Measurements from ENCODE around the gene TRAF3IP3.

TRAF3IP3 gene

GRCh38 chr1:209755926-209756614 is at the start of gene TRAF3IP3:
Gene TRAF3IP3, plus strand, starts transcription at chr1:209756053. Its CDS starts 3,987 bp downstream, at chr1:209760040.
- no peak for DNase-seq

- DNase-seq = no peak
Measured at GRCh38 chr1:209706622-209707021, 49.2 kb upstream of the TRAF3IP3 start.

GRCh38 chr1:209707308-209707707 is 48.5 kb upstream of the TRAF3IP3 start:
- DNase-seq = no peak

- no peak for DNase-seq
Measured at GRCh38 chr1:209708297-209708696, 47.6 kb upstream of the TRAF3IP3 start.

GRCh38 chr1:209710093-209710492 is 45.8 kb upstream of the TRAF3IP3 start:
- no peak for DNase-seq

- DNase-seq = no peak
Measured at GRCh38 chr1:209710847-209711246, 45.0 kb upstream of the TRAF3IP3 start.

GRCh38 chr1:209714338-209714737 is 41.5 kb upstream of the TRAF3IP3 start:
- no peak for DNase-seq

- no peak for DNase-seq
Measured at GRCh38 chr1:209715314-209715713, 40.5 kb upstream of the TRAF3IP3 start.

- DNase-seq = no peak
Measured at GRCh38 chr1:209717818-209718217, 38.0 kb upstream of the TRAF3IP3 start.

GRCh38 chr1:209720326-209720725 is 35.5 kb upstream of the TRAF3IP3 start:
- no peak for DNase-seq

- DNase-seq = no peak
Measured at GRCh38 chr1:209720826-209721225, 35.0 kb upstream of the TRAF3IP3 start.

- DNase-seq = no peak
Measured at GRCh38 chr1:209721323-209721722, 34.5 kb upstream of the TRAF3IP3 start.

GRCh38 chr1:209723265-209723664 is 32.6 kb upstream of the TRAF3IP3 start:
- no peak for DNase-seq

GRCh38 chr1:209723756-209724693 is 31.8 kb upstream of the TRAF3IP3 start:
- no peak for DNase-seq

GRCh38 chr1:209727286-209727685 is 28.6 kb upstream of the TRAF3IP3 start:
- no peak for DNase-seq

GRCh38 chr1:209727785-209728184 is 28.1 kb upstream of the TRAF3IP3 start:
- no peak for DNase-seq

- no peak for DNase-seq
Measured at GRCh38 chr1:209728466-209728865, 27.4 kb upstream of the TRAF3IP3 start.

- no peak for DNase-seq
Measured at GRCh38 chr1:209729436-209729835, 26.4 kb upstream of the TRAF3IP3 start.

- no peak for DNase-seq
Measured at GRCh38 chr1:209732725-209733124, 23.1 kb upstream of the TRAF3IP3 start.

- no peak for DNase-seq
Measured at GRCh38 chr1:209733409-209734192, 22.3 kb upstream of the TRAF3IP3 start.

GRCh38 chr1:209736490-209737117 is 19.2 kb upstream of the TRAF3IP3 start:
- DNase-seq = no peak

GRCh38 chr1:209737118-209737505 is 18.7 kb upstream of the TRAF3IP3 start:
- DNase-seq = no peak

GRCh38 chr1:209738270-209738669 is 17.6 kb upstream of the TRAF3IP3 start:
- DNase-seq = no peak

Data from NCI-H526 treated with DMSO at 0.1 percent for 48 hours (cell line).